Right renal cortex interstitium (tissue), 3 donors: Measurements from ENCODE around the gene SPNS1. TPM values are rescaled to one million over a fixed set of nuclear protein-coding genes. Genes with fewer than 3 reads are reported as not detected.

Experiments
- DNase-seq, 3 donors: peaks; one replicate each; pipeline ENCODE4 v3.0.0-alpha.2; 2013; ENCODE audit warnings: low read depth in 3 of 3, low spot score in 2 of 3
- polyA plus RNA-seq, 3 donors: library from polyadenylated mRNA; unstranded; fragments of 120-200 nt; gene quantifications; one replicate each; pipeline ENCODE4 v1.2.1, GENCODE V29; 2013; ENCODE audit not compliant: insufficient read length in 3 of 3

SPNS1 gene
- polyA plus RNA-seq, 3 donors: 33.8 to 39.7 (median 36.7) TPM

DNA sequence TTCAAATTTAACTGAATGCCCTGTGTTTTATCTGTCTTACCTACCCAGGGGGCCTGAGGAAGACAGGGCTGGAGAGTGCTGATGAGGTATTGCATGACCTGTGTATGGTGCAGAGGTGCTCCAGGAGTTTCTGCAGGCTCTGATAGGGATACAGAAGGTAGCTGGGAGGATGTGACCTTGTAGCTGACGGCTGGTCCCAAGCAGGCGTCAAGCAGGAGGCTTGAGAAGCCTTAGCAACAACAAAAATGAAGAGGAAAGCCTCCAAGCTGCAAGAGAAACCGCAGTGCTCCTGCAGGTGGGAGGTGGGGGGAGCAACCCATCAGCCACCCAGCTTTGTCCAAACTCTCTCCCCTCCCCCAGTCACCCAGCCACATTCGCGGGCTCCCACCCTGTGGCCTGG lies 50.6 kb downstream of the SPNS1 start:
- no peak for DNase-seq

DNA sequence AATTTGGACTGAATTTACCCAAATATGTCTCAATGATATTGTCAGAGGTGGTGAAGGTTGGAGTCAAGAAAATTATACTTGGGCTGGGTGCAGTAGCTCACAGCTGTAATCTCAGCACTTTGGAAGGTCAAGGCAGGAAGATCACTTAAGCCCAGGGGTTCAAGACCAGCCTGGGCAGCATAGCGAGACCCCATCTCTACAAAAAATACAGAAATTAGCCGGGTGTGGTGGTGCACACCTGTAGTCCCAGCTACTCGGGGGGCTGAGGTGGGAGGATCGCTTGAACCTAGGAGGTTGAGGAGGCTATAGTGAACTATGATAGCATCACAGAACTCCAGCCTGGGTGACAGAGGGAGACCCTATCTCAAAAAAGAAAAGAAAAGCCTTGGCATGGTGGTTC lies 51.2 kb downstream of the SPNS1 start:
- no peak for DNase-seq

DNA sequence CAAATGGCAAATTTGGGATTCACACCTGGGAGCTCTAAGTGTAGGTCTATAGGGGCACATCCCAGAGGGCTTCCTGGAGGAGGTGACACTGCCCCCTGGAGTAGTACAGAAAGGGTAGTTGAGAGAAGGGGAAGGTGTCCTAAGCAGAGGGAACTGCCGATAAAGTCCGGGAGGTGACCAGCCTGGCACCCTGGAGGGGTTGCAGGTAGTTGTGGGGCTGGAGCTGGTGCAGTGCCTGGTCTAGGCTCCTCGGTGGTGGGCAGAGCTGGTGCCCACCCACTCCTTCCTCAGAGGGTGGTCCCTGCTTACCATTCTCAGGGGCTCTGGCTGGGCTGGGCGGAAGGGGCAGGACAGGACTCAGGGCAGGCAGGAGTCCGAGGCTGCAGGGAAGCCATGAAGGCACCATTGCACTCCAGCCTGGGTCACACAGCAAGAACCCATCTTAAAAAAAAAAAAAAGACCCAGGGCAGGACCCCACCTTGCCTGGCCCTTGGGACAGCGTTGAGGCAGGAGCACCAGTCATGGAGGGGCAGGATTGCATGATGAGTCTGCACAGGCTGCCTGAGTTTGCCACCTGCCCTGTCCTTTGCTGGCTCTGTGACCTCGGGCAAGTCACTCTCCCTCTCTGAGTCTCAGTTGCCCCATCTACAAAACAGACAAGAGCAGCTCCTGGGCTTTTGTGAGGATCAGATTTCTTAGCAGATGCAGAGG lies 54.0 kb downstream of the SPNS1 start:
- DNase-seq: no peak

DNA sequence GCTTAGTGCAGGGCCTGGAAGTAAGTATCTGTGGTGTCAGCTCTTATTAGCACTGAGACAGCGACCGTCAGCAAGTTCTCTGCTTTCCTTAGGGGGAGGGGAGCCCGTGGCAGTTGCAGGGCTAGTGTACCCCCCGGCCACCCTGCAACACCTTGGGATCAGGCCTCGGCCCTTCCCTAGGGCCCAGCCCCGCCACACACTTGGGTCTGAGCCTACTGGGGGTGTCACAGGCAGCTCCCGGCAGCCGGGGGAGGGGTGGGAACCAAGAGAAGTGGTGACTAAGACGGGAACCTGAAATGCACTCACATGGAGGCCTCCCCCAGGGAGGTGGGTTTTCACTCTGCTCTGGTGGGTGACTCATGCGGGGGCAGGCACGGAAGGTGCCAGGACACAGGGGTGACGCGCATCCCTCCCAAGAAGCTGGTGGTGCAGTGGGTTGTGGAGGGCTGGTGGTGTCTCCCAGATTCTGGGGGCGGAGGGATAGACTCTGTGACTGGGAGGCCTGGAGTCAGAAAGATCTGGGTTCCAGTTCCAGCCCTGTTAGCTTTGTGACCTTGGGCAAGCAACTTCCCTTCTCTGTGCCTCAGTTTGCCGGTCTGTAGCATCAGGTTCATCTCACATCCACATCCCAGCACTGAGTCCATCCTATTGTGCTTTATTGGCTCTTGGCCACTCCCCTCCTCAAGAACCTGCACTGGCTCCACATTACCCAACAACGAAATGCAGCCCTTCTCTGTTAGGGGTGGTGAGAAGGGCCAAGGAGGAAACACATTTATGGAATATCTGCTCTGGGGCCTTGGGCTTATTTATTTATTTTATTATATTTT lies 54.8 kb downstream of the SPNS1 start:
- peak in 1 of 3 donors; percentile 2 for DNase-seq

DNA sequence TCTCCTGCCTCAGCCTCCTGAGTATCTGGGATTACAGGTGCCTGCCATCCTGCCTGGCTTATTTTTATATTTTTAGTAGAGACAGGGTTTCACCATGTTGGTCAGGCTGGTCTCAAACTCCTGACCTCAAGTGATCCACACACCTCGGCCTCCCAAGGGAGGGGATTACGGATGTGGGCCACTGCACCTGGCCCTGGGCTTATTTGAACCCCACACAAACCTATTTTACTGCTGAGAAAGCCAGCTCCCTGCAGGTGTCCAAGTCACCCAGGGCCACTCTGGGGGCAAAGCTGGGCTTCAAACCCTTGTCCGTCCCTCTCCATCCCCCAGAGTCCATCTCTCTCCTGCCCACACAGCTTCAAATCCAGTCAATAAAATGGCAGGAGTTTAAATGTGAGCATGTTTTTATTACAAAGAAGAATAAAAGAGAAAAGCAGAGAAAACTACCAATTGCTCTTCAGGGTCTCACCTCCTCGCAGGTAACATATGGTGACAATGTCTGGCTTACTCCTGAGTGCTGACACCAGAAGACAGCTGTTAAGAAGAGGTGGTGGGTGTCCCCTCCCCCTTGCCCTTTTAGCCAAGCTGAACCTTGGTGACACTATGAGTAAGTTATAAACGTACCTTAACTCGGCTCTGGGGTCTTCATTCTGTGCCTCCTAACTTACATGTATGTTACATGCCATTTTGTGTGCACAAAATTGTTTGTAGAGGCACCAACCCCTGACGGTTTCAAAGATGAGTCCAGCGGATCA lies 55.7 kb downstream of the SPNS1 start:
- no peak for DNase-seq

Other genes starting within 250 kb of the SPNS1 start
- 1 to 10 TPM; 1.1 to 1.8 (median 1.7) TPM for gene NPIPB9, start 223.0 kb upstream of the SPNS1 start, polyA plus RNA-seq
- 10 to 100 TPM; 68.6 to 81.2 (median 70.8) TPM for gene ATXN2L, start 151.8 kb upstream of the SPNS1 start, polyA plus RNA-seq
- 100 to 1,000 TPM; 185 to 220 (median 204) TPM for gene TUFM, start 128.4 kb upstream of the SPNS1 start, polyA plus RNA-seq
- gene SH2B1, start 110.9 kb upstream of the SPNS1 start, polyA plus RNA-seq: 10 to 100 TPM; 47.2 to 50.5 (median 48.6) TPM
- gene ATP2A1, start 96.3 kb upstream of the SPNS1 start, polyA plus RNA-seq: 1 to 10 TPM; 2.2 to 3.9 (median 2.9) TPM
- 10 to 100 TPM; 14.0 to 18.3 (median 17.5) TPM for gene RABEP2, start 49.5 kb upstream of the SPNS1 start, polyA plus RNA-seq
- gene CD19, start 42.8 kb upstream of the SPNS1 start, polyA plus RNA-seq: 1 to 10 TPM; 2.9 to 3.4 (median 3.2) TPM
- gene NFATC2IP, start 23.8 kb upstream of the SPNS1 start, polyA plus RNA-seq: 10 to 100 TPM; 29.3 to 34.2 (median 29.9) TPM
- gene LAT, start 10.3 kb downstream of the SPNS1 start, polyA plus RNA-seq: 1 to 10 TPM; 4.6 to 5.9 (median 4.8) TPM